Activated T-helper 1 cell treated with anti-CD3 and anti-CD28 coated beads, Interleukin-12 subunit alpha, Interleukin-12 subunit beta, Interleukin-2, Interleukin-4 antibody, amounts not matched to agents 30 ng/mL and 10 ng/mL and 1 ng/mL, durations not matched to agents 14 hours and 24 hours and 36 hours (primary cell): ENCODE results near the gene NAB2. TPM values are rescaled to one million over a fixed set of nuclear protein-coding genes. Genes with fewer than 3 reads are reported as not detected.

Source experiments
- DNase-seq: peaks from one replicate; pipeline ENCODE4 v3.0.0; 2021; ENCODE audit warnings: low spot score
- H3K27ac Mint-ChIP-seq: one replicate; pipeline ENCODE4 v1.8.0; 2021; ENCODE audit warnings: mild to moderate bottlenecking, mixed read lengths
- H3K27me3 Mint-ChIP-seq: one replicate; pipeline ENCODE4 v1.8.0; 2022; ENCODE audit warnings: mild to moderate bottlenecking, moderate library complexity, mixed read lengths; ENCODE audit not compliant: insufficient read depth
- H3K36me3 Mint-ChIP-seq: one replicate; pipeline ENCODE4 v1.8.0; 2021; ENCODE audit warnings: low read depth, mixed read lengths
- H3K4me1 Mint-ChIP-seq: one replicate; pipeline ENCODE4 v1.8.0; 2021; ENCODE audit warnings: low read depth, mixed read lengths
- H3K4me3 Mint-ChIP-seq: one replicate; pipeline ENCODE4 v1.8.0; 2021; ENCODE audit warnings: mild to moderate bottlenecking, moderate library complexity, mixed read lengths
- H3K9me3 Mint-ChIP-seq: one replicate; pipeline ENCODE4 v1.8.0; 2021; ENCODE audit warnings: mixed read lengths
- intact Hi-C: fragments of 100-400 bp; cut with micrococcal nuclease; formaldehyde crosslinking; loops from one replicate; pipeline ENCODE4 v1.15.1; 2024
- total RNA-seq: library from RNA; stranded (reverse); gene quantifications from 2 replicates; pipeline ENCODE4 v1.2.3, GENCODE V29; 2022

Gene NAB2
- total RNA-seq, 1 donor from 2014 or later = 73.6 TPM

GRCh38 chr12:57078519-57079404 lies 10.2 kb upstream of the NAB2 start, which contains the start of gene NEMP1:
TSS of gene NEMP1 (minus strand) at chr12:57078791. CDS start at chr12:57078745, 46 bp downstream.
- no peaks in the 10 kb centered on the region for H3K9me3 Mint-ChIP-seq
- peak; percentile 97 for DNase-seq
- H3K4me3 Mint-ChIP-seq = peak within 1 kb of the TSS; percentile 89
- H3K27ac Mint-ChIP-seq = peak within 1 kb of the TSS; percentile 92
- intact Hi-C loops = loop anchor here (1.0 to 5.0 kb wide), 9 partner anchors 9 to 1146 kb away; partner anchors contain the start of genes ARHGAP9, CDK4, DGKA and PRIM1
- peaks cover 2% of the 10 kb centered on the region for H3K36me3 Mint-ChIP-seq
- H3K4me1 Mint-ChIP-seq = peaks cover 16% of the 10 kb centered on the region
- H3K27me3 Mint-ChIP-seq = no peaks in the 10 kb centered on the region

GRCh38 chr12:57079821-57080220 lies 9.1 kb upstream of the NAB2 start:
- H3K9me3 Mint-ChIP-seq = no peaks in the 10 kb centered on the region
- intact Hi-C loops = loop anchor here (2.0 to 10.0 kb wide), 5 partner anchors 399 to 1148 kb away; partner anchors contain the start of genes ARHGAP9, ATP23, DGKA and IL23A
- H3K36me3 Mint-ChIP-seq = peaks cover 2% of the 10 kb centered on the region
- H3K4me3 Mint-ChIP-seq = peak overlapping the region; percentile 30
- H3K27me3 Mint-ChIP-seq = no peaks in the 10 kb centered on the region
- H3K27ac Mint-ChIP-seq = peak overlapping the region; percentile 52
- H3K4me1 Mint-ChIP-seq = peaks cover 23% of the 10 kb centered on the region
- no peak for DNase-seq

GRCh38 chr12:57080855-57081254 lies 8.1 kb upstream of the NAB2 start:
- peaks cover 34% of the 10 kb centered on the region for H3K4me1 Mint-ChIP-seq
- DNase-seq = no peak
- H3K27me3 Mint-ChIP-seq = no peaks in the 10 kb centered on the region
- H3K27ac Mint-ChIP-seq = no peak overlapping the region
- peaks cover 2% of the 10 kb centered on the region for H3K36me3 Mint-ChIP-seq
- no peaks in the 10 kb centered on the region for H3K9me3 Mint-ChIP-seq
- H3K4me3 Mint-ChIP-seq = no peak overlapping the region
- intact Hi-C loops = loop anchor here (10.0 kb wide), 2 partner anchors 746 to 864 kb away; partner anchors contain the start of genes ATP23, IL23A and PAN2

GRCh38 chr12:57085999-57086492 lies 2.9 kb upstream of the NAB2 start:
- DNase-seq = no peak
- H3K4me3 Mint-ChIP-seq = peak overlapping the region; percentile 93
- H3K27ac Mint-ChIP-seq = peak overlapping the region; percentile 98
- H3K36me3 Mint-ChIP-seq = peaks cover 14% of the 10 kb centered on the region
- no peaks in the 10 kb centered on the region for H3K9me3 Mint-ChIP-seq
- intact Hi-C loops = loop anchor here (5.0 to 10.0 kb wide), 4 partner anchors 141 to 859 kb away; partner anchors contain the start of genes ATP23, IL23A, PAN2 and SHMT2
- H3K4me1 Mint-ChIP-seq = peaks cover 58% of the 10 kb centered on the region
- H3K27me3 Mint-ChIP-seq = no peaks in the 10 kb centered on the region

- intact Hi-C loops = loop anchor here (1.0 to 10.0 kb wide), 9 partner anchors 8 to 858 kb away; partner anchors contain the start of genes ATP23, IL23A, MBD6 and NEMP1
- Mint-ChIP-seq H3K27me3 (no peaks in the 10 kb centered on the region), H3K36me3 (peaks cover 18% of the 10 kb centered on the region), H3K27ac (peak overlapping the region; percentile 98), H3K4me3 (peak overlapping the region; percentile 93), H3K9me3 (no peaks in the 10 kb centered on the region), H3K4me1 (peaks cover 61% of the 10 kb centered on the region)
- no peak for DNase-seq
Observed at GRCh38 chr12:57086493-57087009, 2.4 kb upstream of the NAB2 start.

- Mint-ChIP-seq H3K36me3 (peaks cover 24% of the 10 kb centered on the region), H3K4me3 (peak overlapping the region; percentile 93), H3K4me1 (peaks cover 67% of the 10 kb centered on the region), H3K27me3 (no peaks in the 10 kb centered on the region), H3K27ac (peak overlapping the region; percentile 98), H3K9me3 (no peaks in the 10 kb centered on the region)
- peak; percentile 74 for DNase-seq
- intact Hi-C loops = loop anchor here (1.0 to 10.0 kb wide), 9 partner anchors 9 to 858 kb away; partner anchors contain the start of genes ATP23, IL23A, MBD6 and NEMP1
Observed at GRCh38 chr12:57087010-57087690, 1.8 kb upstream of the NAB2 start.

GRCh38 chr12:57087691-57088353 lies 1.1 kb upstream of the NAB2 start:
- peak; percentile 61 for DNase-seq
- Mint-ChIP-seq H3K27me3 (no peaks in the 10 kb centered on the region), H3K4me1 (peaks cover 74% of the 10 kb centered on the region), H3K36me3 (peaks cover 30% of the 10 kb centered on the region), H3K27ac (peak overlapping the region; percentile 98), H3K4me3 (peak overlapping the region; percentile 93), H3K9me3 (no peaks in the 10 kb centered on the region)
- intact Hi-C loops = loop anchor here (1.0 to 10.0 kb wide), 10 partner anchors 10 to 857 kb away; partner anchors contain the start of genes ATP23, IL23A, MBD6 and NEMP1

- intact Hi-C loops = loop anchor here (1.0 to 10.0 kb wide), 5 partner anchors 20 to 855 kb away; partner anchors contain the start of genes ATP23, IL23A, PAN2 and SHMT2
- peak; percentile 51 for DNase-seq
- H3K27ac Mint-ChIP-seq = peak overlapping the region; percentile 85
- peaks cover 39% of the 10 kb centered on the region for H3K36me3 Mint-ChIP-seq
- H3K4me3 Mint-ChIP-seq = peak overlapping the region; percentile 97
- H3K4me1 Mint-ChIP-seq = peaks cover 82% of the 10 kb centered on the region
- peaks cover 2% of the 10 kb centered on the region for H3K27me3 Mint-ChIP-seq
- H3K9me3 Mint-ChIP-seq = no peaks in the 10 kb centered on the region
Observed at GRCh38 chr12:57089271-57090245, 644 bp downstream of the NAB2 start.

- intact Hi-C loops = no loop called here
- peak overlapping the region; percentile 68 for H3K27ac Mint-ChIP-seq
- H3K9me3 Mint-ChIP-seq = no peaks in the 10 kb centered on the region
- H3K4me1 Mint-ChIP-seq = peaks cover 81% of the 10 kb centered on the region
- H3K4me3 Mint-ChIP-seq = peak overlapping the region; percentile 83
- H3K27me3 Mint-ChIP-seq = peaks cover 2% of the 10 kb centered on the region
- H3K36me3 Mint-ChIP-seq = peaks cover 44% of the 10 kb centered on the region
- no peak for DNase-seq
Observed at GRCh38 chr12:57090490-57090889, 1.6 kb downstream of the NAB2 start.

GRCh38 chr12:57090924-57091637 lies 2.2 kb downstream of the NAB2 start:
- Mint-ChIP-seq H3K27me3 (peaks cover 2% of the 10 kb centered on the region), H3K9me3 (no peaks in the 10 kb centered on the region), H3K27ac (peak overlapping the region; percentile 68), H3K36me3 (peaks cover 47% of the 10 kb centered on the region), H3K4me1 (peaks cover 79% of the 10 kb centered on the region), H3K4me3 (peak overlapping the region; percentile 83)
- intact Hi-C loops = no loop called here
- DNase-seq = no peak
